GM19238 (cell line): ENCODE data around the gene MAGI2.

Experiments used
- DNase-seq: peaks from one replicate; pipeline ENCODE4 v3.0.0; 2011; ENCODE audit warnings: low spot score; ENCODE audit not compliant: insufficient read length

The MAGI2 gene

DNA sequence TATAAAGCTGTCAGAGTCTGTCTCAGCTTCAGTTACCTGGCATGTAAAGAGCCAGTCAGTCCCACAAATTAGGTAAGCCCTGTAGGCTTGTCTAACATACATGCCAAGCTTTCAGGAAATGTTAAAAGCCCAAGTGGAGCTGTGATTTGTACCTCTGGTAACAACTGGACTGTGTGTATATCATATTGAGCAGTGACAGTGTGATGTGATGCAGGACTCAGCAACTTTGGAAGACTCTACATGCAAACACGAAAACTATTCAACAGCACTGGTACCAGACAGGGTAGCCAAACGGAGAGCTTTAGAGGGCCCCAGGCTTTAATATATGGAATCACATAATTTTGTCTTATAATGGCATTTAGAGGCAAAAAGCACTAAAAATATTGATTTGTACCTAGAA lies 1066.9 kb downstream of the MAGI2 start:
- no peak for DNase-seq

DNA sequence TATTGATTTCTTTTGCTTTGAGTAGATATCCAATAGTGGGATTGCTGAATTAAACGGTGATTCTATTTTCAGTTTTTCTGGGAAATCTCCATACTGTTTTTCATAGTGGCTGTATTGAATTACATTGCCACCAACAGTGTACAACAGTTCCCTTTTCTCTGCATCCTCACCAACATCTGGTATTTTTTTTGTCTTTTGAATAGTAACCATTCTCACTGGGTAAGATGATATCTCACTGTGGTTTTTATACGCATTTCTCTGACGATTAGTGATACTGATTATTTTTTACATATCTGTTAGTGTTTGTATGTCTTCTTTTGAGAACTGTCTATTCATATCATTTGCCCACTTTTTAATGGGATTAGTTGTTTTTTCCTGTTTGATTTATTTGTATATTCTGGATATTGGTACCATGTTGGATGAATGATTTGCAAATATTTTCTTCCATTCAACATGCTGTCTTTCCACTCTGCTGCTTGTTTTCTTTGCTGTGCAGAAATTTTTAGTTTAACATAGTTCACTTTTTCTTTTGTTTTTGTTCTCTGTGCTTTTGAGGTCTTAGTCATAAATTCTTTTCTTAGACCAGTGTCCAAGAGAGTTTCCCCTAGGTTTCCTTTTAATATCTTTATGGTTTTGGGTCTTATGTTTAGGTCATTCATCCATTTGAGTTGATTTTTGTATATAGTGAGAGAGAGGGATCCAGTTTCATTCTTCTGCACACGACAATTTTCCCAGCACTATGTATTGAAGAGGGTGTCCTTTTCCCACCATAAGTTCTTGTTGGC lies 1070.2 kb downstream of the MAGI2 start:
- DNase-seq, result no peak

DNA sequence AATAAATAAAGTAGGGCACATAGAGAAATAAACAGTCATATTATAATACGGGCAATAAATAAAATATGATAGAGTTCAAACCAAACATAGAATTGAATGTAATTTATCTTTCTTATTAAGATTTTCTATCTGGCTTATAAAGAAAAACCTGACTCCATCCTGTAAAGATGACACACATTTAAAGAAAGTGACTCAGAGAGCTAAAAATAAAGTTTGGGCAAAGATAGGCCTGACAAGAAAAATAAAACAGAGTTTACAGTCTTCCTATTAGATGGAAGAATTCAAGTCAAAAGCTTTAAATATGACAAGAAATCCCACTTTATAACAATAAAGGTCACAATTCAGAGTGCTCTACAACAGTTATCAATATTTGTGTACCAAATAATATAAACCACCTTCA lies 1074.3 kb downstream of the MAGI2 start:
- DNase-seq, result no peak

DNA sequence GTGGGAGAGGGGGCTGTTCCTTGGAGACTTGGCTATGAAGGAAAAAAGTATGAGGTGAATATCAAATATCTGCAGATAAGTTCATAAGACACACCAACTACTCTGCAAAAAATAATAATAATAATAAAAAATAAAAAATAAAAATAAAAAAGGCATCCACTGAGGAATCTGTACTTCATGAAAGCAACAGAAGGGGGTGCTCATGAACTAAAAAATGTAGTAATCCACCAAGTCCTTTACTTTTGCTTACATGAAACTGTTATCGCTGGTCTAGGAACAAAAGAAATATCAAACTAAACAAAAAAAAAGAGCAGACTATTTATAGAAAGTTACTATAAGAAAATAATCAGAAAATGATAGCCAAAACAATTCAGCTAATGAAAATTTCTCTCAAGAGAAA lies 1075.9 kb downstream of the MAGI2 start:
- DNase-seq, result no peak

DNA sequence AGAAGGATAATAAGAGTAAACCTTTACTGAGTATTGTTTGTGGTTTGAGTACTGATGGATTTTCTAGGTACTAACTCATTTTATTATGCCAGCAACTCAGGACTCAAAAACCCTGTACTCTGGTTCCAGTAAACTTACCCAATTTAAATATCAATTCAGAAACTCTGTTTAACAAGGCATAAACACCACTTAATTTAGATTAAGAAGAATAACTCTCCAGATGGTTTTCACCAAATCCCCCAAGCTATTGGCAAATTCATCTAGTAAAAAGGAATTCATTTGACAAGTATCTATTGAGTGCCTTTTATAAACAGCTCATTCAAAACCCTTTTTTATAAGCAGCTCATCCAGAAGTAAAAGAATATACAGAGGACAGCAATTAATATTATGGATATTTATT lies 1082.5 kb downstream of the MAGI2 start:
- DNase-seq, result no peak

DNA sequence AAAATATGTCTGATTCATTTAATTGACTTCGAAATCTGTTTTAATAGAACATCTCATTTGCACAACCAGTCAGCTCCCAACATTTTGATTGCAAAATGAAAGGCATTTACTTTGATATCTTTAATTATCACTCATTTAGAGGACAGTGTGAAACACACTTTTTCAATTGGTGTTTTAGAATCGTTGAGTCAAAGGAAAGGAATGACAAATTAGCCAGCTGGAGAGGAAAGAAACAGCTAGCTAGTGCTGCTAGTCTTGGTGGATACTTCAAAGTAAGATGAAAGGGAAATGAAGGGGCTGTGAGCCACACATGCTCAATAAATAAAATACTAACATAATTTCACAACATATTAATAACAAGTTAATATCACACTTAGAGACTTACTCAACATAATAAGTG lies 1084.7 kb downstream of the MAGI2 start:
- DNase-seq, result no peak

DNA sequence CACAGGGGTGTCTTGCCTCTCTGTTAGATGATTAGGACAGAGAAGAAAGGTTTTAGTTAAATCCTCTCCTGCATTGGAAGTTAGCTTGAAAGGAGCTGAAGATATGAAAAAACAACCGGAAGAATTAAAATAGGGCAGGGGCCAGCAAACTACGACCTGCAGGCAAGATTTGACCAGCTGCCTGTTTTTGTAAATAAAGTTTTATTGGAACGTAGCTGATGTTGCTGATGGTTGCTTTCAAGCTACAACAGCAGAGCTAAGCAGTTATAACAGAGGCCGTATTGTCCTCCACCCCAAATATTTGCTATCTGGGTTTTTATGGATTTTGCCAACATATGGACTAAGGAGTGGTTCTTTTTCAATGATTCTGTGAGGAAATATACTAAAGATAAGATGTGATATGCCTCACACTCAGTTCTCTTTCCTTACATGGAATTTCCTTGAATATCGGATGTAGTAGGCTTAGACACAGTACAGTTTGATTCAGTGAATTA lies 1086.1 kb downstream of the MAGI2 start:
- DNase-seq, result no peak

DNA sequence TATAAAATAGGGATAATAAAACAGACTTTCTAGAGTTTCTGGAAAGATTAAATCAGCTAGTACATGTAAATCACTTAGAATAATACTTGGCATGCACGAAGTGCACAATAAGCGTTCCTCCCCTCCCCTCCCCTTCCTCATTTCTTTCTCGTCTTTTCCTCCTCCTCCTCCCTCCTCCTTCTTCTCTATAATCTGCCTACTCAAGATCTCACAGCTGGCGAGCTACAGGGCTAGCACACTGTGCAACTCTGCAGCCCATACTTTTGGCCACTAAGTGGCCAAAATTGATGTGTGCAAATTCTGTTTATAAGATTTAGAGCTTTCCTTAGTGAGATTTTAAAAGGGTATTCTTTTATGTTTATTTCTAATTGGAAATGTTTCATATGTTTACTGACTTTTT lies 1089.6 kb downstream of the MAGI2 start:
- no peak for DNase-seq

DNA sequence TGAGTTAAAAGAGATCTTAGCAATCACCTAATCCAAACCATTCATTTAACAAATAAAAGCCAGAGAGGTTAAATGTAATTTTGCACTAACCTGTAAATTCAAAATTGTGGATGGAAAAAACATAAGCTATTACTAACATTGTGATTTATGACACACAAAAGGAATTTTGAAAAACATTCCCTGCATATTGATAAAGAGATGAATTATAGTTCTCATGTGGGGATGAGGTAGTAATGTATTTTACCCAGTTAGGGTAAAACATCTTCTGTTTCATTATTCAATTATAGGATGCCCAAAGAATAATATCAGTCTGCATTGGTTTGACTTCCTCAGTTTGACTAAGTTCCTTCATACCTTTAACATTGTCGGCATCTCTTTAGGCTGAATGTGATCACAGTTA lies 1093.6 kb downstream of the MAGI2 start:
- DNase-seq, result no peak

DNA sequence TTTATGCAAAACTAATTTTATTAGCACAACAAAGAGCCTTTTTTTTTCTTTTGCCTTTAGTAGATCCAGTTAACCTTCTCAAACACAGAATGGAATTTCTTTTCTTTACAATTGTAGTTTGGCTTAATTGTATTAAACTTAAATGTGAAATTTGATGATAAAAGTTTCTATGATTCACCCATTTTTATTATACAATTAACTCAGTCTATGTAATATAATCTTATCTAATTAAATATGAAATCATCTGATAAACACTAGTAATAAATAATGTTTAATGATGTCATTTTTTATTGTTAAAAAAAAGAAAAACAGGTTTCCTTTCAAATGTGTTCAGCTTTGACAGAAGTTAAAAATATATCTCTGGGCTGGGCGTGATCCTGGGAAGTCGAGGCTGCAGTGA lies 1095.8 kb downstream of the MAGI2 start:
- no peak for DNase-seq

DNA sequence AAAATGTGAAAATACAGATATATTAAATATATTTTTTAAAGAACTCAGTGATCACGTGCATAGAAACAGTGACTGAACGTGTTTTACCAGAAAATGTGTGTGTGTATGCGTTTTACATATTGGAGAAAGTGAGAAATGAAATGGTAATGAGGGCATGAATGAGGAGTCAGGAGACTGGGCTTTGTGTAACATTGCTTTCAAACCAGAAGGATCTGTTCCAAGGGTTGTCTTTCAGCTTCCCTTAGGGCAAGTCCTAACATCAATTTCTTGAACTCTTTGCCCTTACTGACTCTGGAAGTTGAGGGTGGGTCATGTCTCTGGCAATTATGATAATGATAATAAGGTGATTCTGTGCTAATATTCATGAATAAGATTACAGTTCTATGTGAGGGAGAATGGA lies 1097.6 kb downstream of the MAGI2 start:
- DNase-seq, result no peak

DNA sequence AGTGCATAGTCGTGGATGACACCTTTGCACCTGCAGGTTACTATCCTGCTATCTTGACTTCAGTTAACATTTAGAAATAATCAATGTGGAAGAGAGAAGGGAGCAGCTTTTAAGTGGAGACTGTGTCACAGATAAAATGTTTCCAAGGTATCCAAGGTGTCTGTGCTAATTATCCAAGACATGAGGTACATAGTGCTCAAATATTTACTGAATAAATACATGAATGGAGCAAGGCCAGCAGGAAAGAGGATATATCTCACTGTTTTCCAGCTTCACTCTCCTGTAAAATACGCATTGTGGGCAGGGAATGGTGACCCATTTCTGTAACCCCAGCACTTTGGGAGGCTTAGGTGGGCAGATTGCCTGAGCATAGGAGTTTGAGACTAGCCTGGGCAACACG lies 1102.5 kb downstream of the MAGI2 start:
- no peak for DNase-seq

DNA sequence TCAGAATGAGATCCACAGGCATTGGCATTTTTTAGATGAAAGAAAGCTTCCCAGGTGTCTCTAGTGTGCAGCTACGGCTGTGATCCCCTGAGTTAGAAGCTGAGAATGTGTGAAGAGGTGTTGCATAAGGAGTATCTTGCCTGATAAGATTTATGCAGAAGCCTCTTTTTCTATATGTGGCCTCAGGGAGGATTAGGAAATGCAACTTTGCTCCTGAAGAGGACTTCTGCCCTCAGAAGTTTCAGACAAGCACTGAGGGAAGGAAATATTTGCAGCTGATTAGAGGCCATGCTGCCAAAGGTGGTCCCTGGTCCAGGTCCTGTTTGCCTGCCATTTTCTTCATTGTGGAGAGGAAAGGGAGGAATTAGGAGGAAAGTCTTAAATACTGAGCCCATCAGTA lies 1103.1 kb downstream of the MAGI2 start:
- DNase-seq, result no peak

DNA sequence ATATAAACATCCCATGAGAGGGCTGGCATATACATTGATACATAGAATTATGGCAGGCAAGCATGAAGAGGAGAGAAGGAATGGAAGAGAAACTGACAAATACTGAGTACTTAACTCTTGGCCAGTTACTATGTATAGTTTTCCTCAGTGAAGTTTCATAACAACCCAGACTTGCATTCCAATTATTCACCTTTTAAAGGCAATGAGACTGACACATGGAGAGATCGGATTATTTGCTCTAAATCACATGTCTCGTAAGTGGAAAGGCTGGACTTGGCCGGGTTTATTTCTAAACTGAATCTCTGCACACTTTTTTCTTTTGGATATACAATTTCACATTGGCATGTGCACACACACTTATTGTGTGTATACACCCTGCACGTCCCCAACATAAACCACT lies 1106.6 kb downstream of the MAGI2 start:
- no peak for DNase-seq

DNA sequence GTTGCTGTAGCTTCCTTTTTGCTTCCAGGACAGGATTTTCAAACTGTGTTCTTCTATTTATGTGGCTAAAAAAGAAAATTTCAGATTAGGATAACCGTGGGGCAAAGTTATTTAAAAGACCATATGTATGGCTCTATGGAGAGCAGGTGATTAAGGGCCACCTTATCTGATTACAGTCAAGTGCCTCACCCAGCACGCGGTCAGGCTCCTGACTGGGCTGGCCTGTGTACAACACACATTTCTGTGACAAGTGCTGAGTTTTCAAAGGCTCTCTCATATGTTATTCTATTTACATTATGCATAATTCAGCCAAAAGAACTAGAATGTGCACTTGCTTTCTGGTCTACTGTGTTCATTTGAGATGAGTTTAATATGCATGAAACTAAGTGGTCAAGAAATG lies 1107.5 kb downstream of the MAGI2 start:
- no peak for DNase-seq

DNA sequence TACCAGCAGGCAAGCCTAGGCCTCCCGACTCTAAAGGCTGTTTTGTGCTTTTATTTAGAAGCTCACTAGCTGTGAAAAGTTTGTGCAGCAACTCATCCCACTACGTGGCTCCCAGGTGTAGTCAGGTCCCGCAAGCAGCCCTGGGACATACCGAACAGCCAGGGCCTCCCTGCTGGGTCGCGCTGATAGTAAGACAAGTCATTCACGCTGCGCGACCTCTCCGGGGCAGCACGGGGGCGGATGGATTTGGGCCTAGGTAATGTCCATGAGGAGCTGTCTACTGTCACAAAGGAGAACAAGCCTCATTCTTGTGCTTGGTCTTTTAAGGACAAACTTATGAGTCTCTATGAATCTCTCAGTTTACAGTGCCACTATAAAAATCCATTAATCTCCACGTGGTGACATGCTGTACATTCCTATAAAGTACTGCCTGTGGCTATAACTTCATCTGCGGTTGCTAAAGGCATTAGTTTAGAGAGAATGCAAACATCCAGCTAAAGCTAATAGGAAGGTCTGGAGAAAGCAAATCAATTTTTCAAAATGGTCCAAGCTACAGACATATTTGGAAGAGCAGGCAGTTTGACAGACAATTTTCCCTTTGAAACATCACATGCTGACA lies 1108.1 kb downstream of the MAGI2 start:
- no peak for DNase-seq

DNA sequence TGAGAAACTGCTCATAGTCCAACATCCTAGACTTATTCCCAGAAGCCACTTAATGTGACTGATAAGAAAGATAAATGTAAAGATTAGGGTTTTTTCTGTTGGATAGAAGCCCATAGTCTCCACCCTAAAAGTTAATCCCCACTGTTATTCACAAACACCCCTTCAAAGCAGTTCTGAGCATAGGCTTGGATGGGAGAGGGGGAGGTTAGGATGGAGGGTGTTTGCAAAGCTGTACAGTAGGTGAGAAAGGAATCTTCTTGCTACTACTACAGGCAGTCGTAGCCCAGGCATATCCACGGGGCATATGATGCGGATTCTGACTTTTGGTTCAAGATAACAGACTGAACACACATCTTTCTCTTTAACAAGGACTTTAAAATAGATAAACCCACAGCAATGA lies 1119.0 kb downstream of the MAGI2 start:
- DNase-seq, result no peak

DNA sequence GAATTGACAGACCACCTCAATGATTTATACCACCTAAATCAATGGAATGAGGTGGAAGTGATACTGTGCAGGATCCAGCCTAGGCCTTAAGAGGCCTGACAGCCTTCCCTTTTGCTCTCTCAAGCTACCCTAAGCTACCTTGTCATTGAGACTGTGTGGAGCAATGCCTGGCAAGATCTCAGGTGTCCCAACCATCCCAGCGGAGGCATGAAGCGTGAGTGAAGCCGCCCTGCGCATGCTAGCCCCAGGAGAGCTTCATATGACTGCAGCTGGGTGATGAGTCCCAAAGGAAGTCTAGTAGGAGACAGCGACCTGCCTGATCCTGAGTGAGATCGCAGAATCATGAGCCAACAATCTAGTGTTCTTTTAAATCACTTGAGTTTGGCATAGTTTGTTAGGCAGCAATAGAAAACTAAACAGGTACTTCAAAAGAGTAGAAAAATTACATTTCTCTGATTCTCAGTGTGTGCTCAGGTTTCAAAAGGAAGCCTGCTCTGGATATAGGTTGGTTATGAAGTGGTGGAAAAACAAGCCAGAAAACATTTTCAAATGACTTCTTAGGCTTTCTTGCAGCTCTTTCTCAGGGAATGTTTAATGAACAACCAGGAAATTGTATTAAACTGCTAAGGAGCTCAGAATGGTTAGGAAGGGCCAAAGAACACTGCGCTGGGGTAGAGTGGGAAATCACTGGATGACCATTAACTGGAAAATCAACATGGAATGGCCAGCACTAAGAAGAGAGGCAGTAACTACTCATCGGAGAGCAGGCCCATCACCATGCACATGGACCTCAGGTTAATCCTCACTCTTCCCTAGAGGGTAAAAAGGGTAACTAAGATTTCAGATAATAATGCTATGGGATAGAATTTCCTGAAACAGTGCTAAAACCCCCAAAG lies 1119.7 kb downstream of the MAGI2 start:
- no peak for DNase-seq

DNA sequence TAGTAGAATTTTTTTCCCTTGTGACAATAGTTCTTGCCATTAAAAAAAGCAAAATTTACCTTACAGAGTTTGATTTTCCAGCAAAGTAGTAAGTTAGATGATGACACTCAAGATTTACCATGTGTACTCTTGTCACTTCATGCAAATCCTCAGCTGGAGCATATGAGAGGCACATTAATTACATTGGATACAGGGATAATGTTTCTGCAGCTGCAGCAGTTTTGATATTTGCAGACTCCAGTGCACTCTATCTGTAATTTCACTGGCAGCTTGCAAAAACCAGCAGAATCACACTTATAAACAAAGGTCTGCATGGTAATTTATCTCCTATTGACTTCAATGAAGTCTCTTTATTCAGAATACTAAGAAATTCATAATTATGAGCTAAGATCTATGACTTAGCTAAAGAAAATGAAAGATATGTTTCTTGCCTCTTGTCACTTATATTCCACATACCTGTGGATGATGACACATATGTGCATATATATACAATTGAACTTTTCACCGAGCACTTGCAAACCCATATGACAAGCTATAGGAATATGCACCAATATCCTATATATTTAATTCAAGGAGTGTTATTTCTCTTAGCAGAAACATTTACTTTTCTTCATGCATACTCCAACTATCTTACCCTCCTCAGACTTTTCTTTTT lies 1124.3 kb downstream of the MAGI2 start:
- DNase-seq, result no peak

DNA sequence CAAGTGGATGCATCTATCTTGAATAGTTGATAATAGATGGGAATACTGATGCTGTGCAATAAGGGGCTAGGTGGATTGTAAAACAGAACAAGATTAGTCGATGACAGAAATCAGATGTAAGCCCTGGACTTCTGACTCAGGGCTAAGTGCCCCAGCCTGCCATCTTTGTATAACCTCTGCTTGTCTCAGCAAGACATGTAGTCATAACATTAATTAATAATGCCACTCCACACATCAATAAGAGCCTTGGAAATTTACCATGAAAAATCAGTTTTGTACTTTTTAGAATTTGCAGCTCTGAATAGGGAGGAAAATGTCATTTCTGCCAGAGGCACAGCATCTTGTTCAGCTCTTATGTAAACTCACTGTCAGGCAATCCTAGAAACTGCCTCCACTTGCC lies 1125.7 kb downstream of the MAGI2 start:
- no peak for DNase-seq

DNA sequence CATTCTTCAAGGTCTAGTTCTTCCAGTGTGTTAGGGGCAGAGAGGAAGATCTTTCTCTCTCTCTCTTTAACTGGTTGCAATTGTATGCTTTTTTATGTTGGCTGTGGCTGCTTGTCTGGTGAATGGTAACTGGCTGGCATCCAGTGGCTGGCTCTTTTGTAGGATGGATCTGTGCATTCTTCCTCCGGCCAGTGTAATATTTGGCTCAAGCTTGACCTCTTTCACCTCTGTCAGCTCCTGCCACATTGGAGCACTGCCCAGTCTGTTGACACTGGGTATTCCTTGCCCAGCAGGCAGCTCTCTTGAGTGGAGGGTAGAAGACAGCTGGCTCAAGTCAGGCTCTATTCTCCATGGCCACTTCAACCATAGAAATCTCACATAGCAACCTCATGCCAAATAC lies 1126.6 kb downstream of the MAGI2 start:
- no peak for DNase-seq

DNA sequence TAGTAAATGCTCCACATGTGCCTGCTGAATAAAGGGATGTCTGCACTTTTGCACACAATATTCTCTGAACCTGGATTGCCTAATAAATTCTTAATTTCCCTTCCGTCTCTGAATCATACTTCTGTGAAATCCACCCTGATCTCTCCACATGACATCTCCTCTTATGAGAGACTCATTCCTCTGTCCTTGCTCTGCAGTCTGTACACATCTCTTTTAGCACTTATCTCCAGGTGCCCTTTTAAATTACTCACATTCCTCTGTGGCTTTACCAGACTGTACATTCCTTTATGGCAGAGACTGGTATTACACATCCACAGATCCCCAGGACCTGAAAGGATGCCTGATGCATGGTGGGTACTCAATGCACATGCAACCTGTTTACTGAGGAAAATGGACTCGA lies 1127.3 kb downstream of the MAGI2 start:
- no peak for DNase-seq
